IPS-20b (cell line): ENCODE data around the gene GNS.
"Not testable (repeated sequence)": the region's sequence is repeated elsewhere in the genome, so short reads cannot be mapped to it uniquely, and the experiment has no call there.

Source experiments
- H3K27ac ChIP-seq: one replicate; pipeline ENCODE4 v1.5.1; 2013; ENCODE audit warnings: low read length
- H3K27me3 ChIP-seq: 2 replicates; pipeline ENCODE4 v1.6.1; 2013; ENCODE audit warnings: mild to moderate bottlenecking, low read length, inconsistent platforms; ENCODE audit not compliant: insufficient read depth
- H3K36me3 ChIP-seq: 2 replicates; pipeline ENCODE4 v1.6.1; 2013; ENCODE audit warnings: low read depth, mild to moderate bottlenecking, inconsistent platforms, low read length, moderate library complexity; ENCODE audit not compliant: insufficient read depth
- H3K4me1 ChIP-seq: 2 replicates; pipeline ENCODE4 v1.6.1; 2013; ENCODE audit warnings: mild to moderate bottlenecking, control low read depth, inconsistent platforms, low read length, moderate library complexity; ENCODE audit not compliant: insufficient read depth
- H3K4me3 ChIP-seq: 2 replicates; pipeline ENCODE4 v1.5.1; 2013; ENCODE audit warnings: mild to moderate bottlenecking, low read length, inconsistent platforms
- H3K9ac ChIP-seq: 2 replicates; pipeline ENCODE4 v1.6.1; 2013; ENCODE audit warnings: low read depth, mild to moderate bottlenecking, inconsistent platforms, low read length, moderate library complexity
- H3K9me3 ChIP-seq: 2 replicates; pipeline ENCODE4 v1.6.1; 2013; ENCODE audit warnings: mild to moderate bottlenecking, low read depth, low read length, inconsistent platforms; ENCODE audit not compliant: insufficient read depth

The GNS gene

DNA sequence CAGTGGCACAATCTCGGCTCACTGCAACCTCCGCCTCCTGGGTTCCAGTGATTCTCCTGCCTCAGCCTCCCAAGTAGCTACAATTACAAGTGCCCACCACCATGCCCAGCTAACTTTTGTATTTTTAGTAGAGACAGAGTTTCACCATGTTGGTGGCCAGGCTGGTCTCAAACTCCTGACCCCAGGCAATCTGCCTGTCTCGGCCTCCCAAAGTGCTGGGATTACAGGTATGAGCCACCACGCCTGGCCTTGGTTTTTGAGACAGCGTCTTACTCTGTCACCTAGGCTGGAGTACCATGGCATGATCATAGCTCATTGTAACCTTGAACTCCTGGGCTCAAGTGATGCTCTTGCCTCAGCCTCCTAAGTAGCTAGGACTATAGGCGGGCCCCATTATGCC is 69.0 kb downstream of the GNS start:
- not testable (repeated sequence) for H3K4me3 ChIP-seq, H3K27ac ChIP-seq

DNA sequence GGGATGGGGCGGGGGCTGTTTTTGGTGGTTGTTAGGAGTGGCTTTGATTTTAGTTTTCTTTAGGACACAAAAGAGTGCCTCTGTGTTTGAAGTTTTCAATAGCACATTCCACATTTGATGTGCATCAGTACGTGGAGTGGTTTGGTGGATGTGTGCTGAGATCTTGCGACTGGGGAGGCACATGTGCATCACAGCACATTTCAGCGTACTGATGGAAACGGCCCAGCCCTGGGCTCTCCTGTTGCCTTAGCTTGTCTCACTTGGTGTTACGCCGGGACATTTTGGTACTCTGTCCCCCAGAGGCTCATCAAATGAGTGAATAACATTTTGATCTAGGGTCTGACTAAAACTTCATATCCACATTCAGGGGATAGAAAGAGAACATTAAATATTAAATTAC is 70.5 kb downstream of the GNS start:
- H3K9me3 ChIP-seq, result no peaks in the 10 kb centered on the region
- H3K36me3 ChIP-seq, result peaks cover 34% of the 10 kb centered on the region
- H3K4me3 ChIP-seq, result no peak overlapping the region
- no peak overlapping the region for H3K27ac ChIP-seq
- H3K27me3 ChIP-seq, result no peaks in the 10 kb centered on the region
- H3K4me1 ChIP-seq, result peaks cover 14% of the 10 kb centered on the region
- no peak overlapping the region for H3K9ac ChIP-seq

More for the DNA sequence above, 69.0 kb downstream of the GNS start:
- H3K4me1 ChIP-seq, result peaks cover 24% of the 10 kb centered on the region
- not testable (repeated sequence) for H3K27me3 ChIP-seq, H3K9ac ChIP-seq, H3K9me3 ChIP-seq
- peaks cover 34% of the 10 kb centered on the region for H3K36me3 ChIP-seq

DNA sequence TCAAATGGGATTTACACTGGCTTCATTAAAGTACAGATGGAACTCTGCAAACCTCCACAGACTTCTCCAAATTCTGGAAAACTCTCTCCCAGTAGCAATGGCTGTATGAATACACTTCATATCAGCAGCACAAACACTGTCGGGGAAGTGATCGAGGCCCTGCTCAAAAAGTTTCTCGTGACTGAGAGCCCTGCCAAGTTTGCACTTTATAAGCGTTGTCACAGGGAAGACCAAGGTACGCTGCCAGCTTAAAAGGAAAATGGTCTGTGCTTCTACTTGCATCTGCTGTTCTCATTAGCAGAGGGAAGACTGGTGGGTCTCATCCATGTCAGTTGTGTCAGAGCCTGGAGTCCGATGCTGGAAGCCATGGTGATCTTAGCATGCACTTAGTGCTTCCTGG is 71.0 kb downstream of the GNS start:
- Histone ChIP-seq H3K4me1 (peaks cover 16% of the 10 kb centered on the region), H3K4me3 (no peak overlapping the region), H3K36me3 (peaks cover 30% of the 10 kb centered on the region), H3K27me3 (no peaks in the 10 kb centered on the region), H3K9ac (no peak overlapping the region), H3K27ac (no peak overlapping the region), H3K9me3 (no peaks in the 10 kb centered on the region)

DNA sequence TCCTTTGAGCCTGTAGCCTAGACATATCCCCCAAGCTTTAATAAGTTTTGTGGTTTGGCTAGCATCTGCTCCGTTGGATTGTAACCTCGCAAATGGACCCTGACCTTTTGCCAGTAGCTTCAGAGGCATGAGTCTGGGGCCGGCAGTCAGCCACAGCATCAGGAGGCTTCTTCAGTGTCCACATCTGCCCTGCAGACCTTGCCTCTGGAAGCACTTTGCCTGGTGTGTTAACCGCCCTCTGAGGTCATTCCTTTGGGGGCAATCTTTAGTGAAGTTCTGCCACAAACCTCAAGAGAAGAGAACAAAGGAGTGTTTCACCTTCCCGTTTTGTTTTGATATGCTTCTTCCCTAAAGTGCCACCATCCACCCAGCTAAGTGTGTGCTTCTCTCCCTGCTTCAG is 71.4 kb downstream of the GNS start:
- H3K27ac ChIP-seq, result no peak overlapping the region
- peaks cover 30% of the 10 kb centered on the region for H3K36me3 ChIP-seq
- peaks cover 20% of the 10 kb centered on the region for H3K4me1 ChIP-seq

DNA sequence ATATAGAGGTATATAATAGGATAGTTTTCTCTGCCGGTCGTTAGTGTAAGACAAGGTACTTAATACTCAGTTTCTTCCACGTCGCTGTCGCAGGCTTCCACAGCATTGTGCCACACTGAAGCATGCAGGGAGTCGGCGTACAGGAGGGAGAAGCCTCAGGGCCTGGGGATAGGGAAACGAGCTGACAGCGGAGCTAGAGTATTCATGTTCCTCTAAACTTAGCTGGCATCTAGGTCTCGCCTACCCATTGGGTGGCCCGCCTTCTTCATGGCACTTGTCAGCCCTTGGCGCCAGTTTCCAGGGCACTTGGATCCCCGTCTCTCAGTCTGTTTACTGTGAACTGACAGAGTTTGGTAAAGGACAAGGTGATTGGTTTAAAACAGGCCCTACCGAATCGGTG is 73.6 kb downstream of the GNS start:
- Histone ChIP-seq H3K36me3 (peaks cover 30% of the 10 kb centered on the region), H3K4me1 (peaks cover 12% of the 10 kb centered on the region; the same call in 1 of the 2 replicates), H3K4me3 (no peak overlapping the region), H3K27ac (no peak overlapping the region), H3K9ac (no peak overlapping the region), H3K27me3 (no peaks in the 10 kb centered on the region), H3K9me3 (no peaks in the 10 kb centered on the region)

More for the DNA sequence above, 71.4 kb downstream of the GNS start:
- Histone ChIP-seq H3K4me3 (no peak overlapping the region), H3K9ac (no peak overlapping the region), H3K27me3 (no peaks in the 10 kb centered on the region), H3K9me3 (no peaks in the 10 kb centered on the region)

DNA sequence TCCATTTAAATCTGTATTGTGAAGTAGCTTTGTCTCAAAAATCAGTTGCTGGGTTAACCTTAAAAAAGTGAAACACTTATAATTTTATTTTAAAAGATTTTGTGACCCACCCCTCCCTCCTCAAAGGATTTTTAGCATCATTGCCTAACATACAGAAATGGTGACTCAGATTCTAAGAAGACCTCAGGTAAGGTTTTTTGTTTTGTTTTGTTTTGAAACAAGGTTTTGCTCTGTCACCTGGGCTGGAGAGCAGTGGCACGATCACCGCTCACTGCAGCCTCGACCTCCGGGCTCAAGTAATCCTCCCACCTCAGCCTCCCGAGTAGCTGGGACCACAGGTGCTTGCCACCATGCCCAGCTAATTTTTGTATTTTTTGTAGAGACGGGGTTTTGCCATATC is 74.2 kb downstream of the GNS start:
- Histone ChIP-seq H3K9me3 (no peaks in the 10 kb centered on the region), H3K4me3 (no peak overlapping the region), H3K9ac (no peak overlapping the region), H3K27me3 (no peaks in the 10 kb centered on the region), H3K36me3 (peaks cover 30% of the 10 kb centered on the region), H3K4me1 (peaks cover 12% of the 10 kb centered on the region; the same call in 1 of the 2 replicates), H3K27ac (no peak overlapping the region)

DNA sequence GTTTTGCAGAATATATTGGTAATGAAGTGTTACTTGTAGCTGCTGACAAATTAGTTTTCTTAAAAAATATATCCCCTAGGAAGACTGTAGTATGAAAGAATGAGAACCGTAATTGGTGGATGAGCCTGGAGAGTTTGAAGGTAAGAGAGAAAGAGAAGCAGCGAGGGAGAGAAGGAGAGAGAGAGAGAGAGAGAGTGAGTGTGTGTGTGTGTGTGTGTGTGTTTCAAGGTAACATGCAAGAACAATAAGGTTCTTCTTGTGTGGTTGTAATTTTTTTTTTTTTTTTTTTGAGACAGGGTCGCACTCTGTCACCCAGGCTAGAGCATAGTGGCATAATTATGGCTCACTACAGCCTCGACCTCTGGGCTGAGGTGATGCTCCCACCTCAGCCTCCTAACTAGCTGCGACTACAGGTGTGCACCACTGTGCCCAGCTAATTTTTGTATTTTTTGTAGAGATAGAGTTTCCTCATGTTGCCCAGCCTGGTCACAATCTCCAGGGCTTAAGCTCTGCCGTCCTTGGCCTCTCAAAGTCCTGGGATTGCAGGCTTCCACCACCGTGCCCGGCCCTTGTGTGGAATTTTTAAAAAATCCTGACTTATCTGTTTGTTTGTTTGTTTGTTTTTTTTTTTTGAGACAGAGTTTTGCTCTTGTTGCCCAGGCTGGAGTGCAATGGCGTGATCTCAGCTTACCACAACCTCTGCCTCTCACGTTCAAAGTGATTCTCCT is 75.2 kb downstream of the GNS start:
- Histone ChIP-seq H3K9ac (no peak overlapping the region), H3K9me3 (no peaks in the 10 kb centered on the region), H3K27ac (no peak overlapping the region), H3K4me3 (no peak overlapping the region), H3K4me1 (peaks cover 12% of the 10 kb centered on the region; the same call in 1 of the 2 replicates), H3K36me3 (peaks cover 25% of the 10 kb centered on the region; the same call in 1 of the 2 replicates), H3K27me3 (no peaks in the 10 kb centered on the region)

DNA sequence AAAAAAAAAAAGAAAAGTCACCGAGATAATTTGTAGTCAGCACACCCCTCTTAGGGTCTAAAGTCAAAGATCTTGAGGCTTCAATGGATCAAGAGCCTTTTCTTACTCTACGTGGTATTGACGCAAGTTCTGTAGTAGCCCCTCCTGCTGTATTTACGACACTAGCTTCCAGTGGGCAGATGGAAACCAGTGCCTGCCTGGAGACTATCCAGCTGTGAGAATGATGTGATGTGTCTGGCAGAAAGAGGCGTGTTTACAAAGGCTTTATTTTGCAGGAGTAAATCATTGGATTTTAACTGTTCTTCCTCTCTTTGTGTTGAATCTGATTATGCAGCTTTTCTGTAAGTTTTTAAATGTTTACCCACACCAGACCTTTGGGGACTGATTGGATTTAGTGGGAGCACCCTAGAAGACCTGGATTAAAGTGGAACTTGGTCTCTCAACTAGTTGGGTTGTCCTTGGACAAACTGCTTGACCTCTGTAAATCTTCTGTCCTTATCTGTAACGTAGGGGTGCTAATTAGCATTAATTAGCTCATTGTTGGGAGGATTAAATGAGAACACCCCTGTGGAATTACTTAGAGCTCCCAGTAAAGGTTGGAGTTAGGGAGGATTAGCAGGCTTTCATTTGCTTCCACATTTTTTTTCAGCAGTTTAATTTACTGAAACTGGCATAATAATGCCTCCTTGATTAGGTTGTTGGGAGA is 76.5 kb downstream of the GNS start:
- Histone ChIP-seq H3K36me3 (0 out of 2 replicates have a peak, but pooled peaks cover 16% of the 10 kb centered on the region), H3K9ac (no peak overlapping the region), H3K9me3 (no peaks in the 10 kb centered on the region), H3K4me3 (no peak overlapping the region), H3K27me3 (no peaks in the 10 kb centered on the region), H3K27ac (no peak overlapping the region), H3K4me1 (peaks cover 12% of the 10 kb centered on the region; the same call in 1 of the 2 replicates)

DNA sequence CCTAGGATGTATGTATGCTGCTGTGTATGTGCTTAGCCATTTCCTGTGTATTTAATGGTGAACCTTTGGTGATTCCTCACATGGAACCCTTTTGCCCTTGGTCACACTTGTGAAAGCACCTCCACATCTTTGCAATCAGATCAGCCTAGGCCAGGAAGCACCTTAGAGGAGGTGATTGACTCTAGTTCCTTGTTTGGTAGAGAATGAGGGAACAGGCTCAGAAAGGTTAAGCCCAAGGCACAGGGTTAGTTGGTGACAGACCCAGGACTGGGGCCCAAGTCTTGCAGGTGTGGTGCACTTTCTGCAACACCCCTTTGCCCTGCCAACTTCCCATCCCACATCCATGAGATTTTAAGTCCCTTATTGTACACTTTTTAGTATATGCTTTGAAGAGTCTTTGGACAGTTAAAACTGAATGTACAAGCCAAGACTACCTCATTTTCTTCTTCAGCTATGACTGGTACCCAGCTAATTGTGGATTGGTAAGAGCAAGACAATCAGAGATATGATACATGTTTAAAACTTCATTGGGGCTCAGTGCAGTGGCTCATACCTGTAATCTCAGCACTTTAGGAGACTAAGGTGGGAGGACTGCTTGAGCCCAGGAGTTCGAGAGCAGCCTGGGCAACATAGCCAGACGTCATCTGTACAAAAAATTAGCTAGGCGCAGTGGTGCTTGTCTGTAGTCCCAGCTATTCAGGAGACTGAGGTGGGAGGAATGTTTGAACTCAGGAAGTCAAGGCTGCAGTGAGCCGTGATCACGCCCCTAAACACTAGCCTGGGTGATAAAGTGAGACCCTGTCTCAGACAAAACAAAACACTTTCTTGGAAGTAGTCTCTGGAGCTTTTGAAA is 77.8 kb downstream of the GNS start:
- no peaks in the 10 kb centered on the region for H3K9me3 ChIP-seq
- H3K9ac ChIP-seq, result no peak overlapping the region
- H3K27me3 ChIP-seq, result no peaks in the 10 kb centered on the region
- peaks cover 12% of the 10 kb centered on the region; the same call in 1 of the 2 replicates for H3K4me1 ChIP-seq
- H3K36me3 ChIP-seq, result 0 out of 2 replicates have a peak, but pooled peaks cover 16% of the 10 kb centered on the region
- H3K27ac ChIP-seq, result no peak overlapping the region
- H3K4me3 ChIP-seq, result no peak overlapping the region

DNA sequence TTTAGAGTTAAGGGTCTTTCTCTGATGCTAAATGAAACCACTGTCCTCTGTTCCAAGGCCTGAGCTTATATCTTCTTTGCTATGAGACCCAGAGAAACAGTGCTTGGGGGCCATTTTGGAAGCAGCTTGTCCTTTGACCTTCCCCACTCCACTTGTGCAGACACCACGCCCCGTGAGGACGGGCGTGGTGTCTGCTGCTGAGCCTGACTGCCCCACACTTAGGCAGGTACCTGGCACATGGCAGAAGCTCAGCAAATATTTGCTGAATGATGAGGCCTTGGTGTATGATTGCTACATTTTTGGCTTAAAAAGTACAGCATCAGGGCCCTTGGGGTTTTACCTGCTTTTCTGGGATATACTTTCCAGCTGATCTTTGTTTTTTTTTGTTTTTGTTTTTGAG is 79.0 kb downstream of the GNS start:
- Histone ChIP-seq H3K27me3 (no peaks in the 10 kb centered on the region), H3K9ac (no peak overlapping the region), H3K36me3 (0 out of 2 replicates have a peak, but pooled peaks cover 8% of the 10 kb centered on the region), H3K9me3 (no peaks in the 10 kb centered on the region), H3K4me1 (peaks cover 12% of the 10 kb centered on the region; the same call in 1 of the 2 replicates), H3K4me3 (no peak overlapping the region), H3K27ac (no peak overlapping the region)

DNA sequence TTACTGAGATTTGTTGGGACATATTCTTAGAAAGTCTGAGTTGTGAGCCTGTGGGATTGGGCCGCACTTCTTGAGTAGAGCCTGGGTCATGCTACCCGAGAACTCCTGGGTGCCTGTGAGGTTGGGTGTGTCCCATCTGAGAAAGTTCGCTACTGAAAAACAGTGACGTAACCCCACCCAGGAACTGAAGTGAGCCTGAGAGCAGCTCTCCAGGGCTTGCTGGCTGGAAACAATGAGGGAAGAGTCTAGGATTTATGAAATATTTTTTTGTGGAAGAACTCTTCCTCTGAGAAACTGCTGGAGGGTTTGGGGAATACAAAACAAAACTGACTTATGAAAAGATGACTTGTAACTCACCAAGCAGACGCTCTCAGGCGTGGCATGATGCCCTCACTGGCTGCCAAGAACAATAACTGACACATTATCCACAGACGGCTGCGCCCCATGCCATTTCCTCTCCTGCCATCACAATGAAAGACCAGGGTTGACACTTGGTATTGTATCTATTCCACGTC is 79.7 kb downstream of the GNS start:
- H3K36me3 ChIP-seq, result 0 out of 2 replicates have a peak, but pooled peaks cover 1% of the 10 kb centered on the region
- no peaks in the 10 kb centered on the region for H3K9me3 ChIP-seq
- peaks cover 12% of the 10 kb centered on the region; the same call in 1 of the 2 replicates for H3K4me1 ChIP-seq
- H3K27ac ChIP-seq, result no peak overlapping the region
- no peak overlapping the region for H3K9ac ChIP-seq
- H3K4me3 ChIP-seq, result no peak overlapping the region
- no peaks in the 10 kb centered on the region for H3K27me3 ChIP-seq
